ENCODE data around the gene MRPL17. TPM values are rescaled to one million over a fixed set of nuclear protein-coding genes. Genes with fewer than 3 reads are reported as not detected.

Gene MRPL17
- total and polyA plus RNA-seq, 9 of the 15 experiments (the other 6 are each of a cell fraction or from before 2014, with no cell fraction given), result 33.9 to 81.6 (median 43.9) TPM

DNA sequence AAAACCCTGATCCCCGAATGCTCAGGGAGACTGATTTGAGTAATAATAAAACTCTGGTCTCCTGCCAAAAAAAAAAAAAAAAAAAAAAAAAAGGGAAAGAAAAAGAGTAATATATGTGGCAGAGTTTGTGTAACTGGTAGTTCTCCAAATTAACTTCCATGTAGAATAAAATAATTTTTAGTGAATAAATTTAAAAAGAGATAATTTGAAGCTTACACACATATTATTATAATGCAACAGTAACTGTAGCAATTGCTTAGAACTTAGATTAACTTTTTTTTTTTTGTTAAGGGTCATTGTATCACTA, 11.0 kb upstream of the MRPL17 start:
- Histone ChIP-seq H3K79me2 (ENCODE audit: control insufficient read depth, insufficient read depth, low read length) (peaks cover 25% of the 10 kb centered on the region), H4K20me1 (replicated peaks; ENCODE audit: control insufficient read depth, insufficient read depth, low read length) (no peaks in the 10 kb centered on the region), H3K9ac (ENCODE audit: insufficient read depth in 1 of 2, low read depth in 2 of 2, low read length in 2 of 2) (no peak overlapping the region), H3K9me1 (ENCODE audit: control insufficient read depth, insufficient read depth, low read length) (no peaks in the 10 kb centered on the region), H2AFZ (ENCODE audit: low read depth, low read length) (no peak overlapping the region), H3K4me3 (no peak overlapping the region), H3K4me2 (ENCODE audit: insufficient read depth, low read length) (no peak overlapping the region), H3K27ac (ENCODE audit: extremely low read depth, low read depth, low read length) (no peak overlapping the region), H3K27me3 (ENCODE audit: control insufficient read depth in 2 of 2, insufficient read depth in 2 of 2, low read length in 2 of 2) (no peaks in the 10 kb centered on the region), H3K4me1 (replicated peaks in 1 of 2; ENCODE audit: control insufficient read depth in 2 of 2, insufficient read depth in 2 of 2, low read length in 2 of 2) (peaks cover 0 to 18% of the 10 kb centered on the region in 2 experiments; a peak in 3 of 5 replicates), H3K9me3 (replicated peaks; ENCODE audit: control insufficient read depth, insufficient read depth, low read depth, low read length) (peaks cover 5% of the 10 kb centered on the region), H3K36me3 (ENCODE audit: control insufficient read depth, insufficient read depth, low read length) (peaks cover 27% of the 10 kb centered on the region)
- no peak for DNase-seq (ENCODE audit: extremely low read depth in 1 of 4, low spot score in 3 of 4)
- intact Hi-C loops (cut with micrococcal nuclease), result no loop called here
- ChIA-PET CTCF (ENCODE audit: low intra/inter-chr PET ratio) (no interaction called here), POLR2A (interaction anchor here (1.0 to 1.7 kb wide), 3 partner anchors 8 to 11 kb away, joined by 3 to 5 read pairs (median 5); partner anchors contain the start of gene MRPL17)
- no TSS peak for BruUV-seq (replicated peaks)
- ATAC-seq, result no peak
- 0% methylated on average over 1 of the region's 1 CpG for WGBS (ENCODE audit: insufficient coverage, low coverage, missing lambda C conversion rate)
- in situ Hi-C loops (cut with MboI), result no loop called here
- FAIRE-seq, result no peak
- TF ChIP-seq, protein P1, sequence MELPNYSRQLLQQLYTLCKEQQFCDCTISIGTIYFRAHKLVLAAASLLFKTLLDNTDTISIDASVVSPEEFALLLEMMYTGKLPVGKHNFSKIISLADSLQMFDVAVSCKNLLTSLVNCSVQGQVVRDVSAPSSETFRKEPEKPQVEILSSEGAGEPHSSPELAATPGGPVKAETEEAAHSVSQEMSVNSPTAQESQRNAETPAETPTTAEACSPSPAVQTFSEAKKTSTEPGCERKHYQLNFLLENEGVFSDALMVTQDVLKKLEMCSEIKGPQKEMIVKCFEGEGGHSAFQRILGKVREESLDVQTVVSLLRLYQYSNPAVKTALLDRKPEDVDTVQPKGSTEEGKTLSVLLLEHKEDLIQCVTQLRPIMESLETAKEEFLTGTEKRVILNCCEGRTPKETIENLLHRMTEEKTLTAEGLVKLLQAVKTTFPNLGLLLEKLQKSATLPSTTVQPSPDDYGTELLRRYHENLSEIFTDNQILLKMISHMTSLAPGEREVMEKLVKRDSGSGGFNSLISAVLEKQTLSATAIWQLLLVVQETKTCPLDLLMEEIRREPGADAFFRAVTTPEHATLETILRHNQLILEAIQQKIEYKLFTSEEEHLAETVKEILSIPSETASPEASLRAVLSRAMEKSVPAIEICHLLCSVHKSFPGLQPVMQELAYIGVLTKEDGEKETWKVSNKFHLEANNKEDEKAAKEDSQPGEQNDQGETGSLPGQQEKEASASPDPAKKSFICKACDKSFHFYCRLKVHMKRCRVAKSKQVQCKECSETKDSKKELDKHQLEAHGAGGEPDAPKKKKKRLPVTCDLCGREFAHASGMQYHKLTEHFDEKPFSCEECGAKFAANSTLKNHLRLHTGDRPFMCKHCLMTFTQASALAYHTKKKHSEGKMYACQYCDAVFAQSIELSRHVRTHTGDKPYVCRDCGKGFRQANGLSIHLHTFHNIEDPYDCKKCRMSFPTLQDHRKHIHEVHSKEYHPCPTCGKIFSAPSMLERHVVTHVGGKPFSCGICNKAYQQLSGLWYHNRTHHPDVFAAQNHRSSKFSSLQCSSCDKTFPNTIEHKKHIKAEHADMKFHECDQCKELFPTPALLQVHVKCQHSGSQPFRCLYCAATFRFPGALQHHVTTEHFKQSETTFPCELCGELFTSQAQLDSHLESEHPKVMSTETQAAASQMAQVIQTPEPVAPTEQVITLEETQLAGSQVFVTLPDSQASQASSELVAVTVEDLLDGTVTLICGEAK (IDR thresholded peaks at IDR 0.05), result peak; percentile 51
- TF ChIP-seq, protein P1 (CRISPR knock-in tag; IDR thresholded peaks at IDR 0.05), result no peak
- TF ChIP-seq ETV1 (tag; conservative IDR thresholded peaks at IDR 0.05; ENCODE audit: low read depth) (no peak), NRF1 (conservative IDR thresholded peaks at IDR 0.05 in 1 of 2, IDR thresholded peaks at IDR 0.05 in 1 of 2) (peak; percentile 5 to 29; a peak in 1 of 4 replicates), GATAD2A (IDR thresholded peaks at IDR 0.05) (no peak), NFIC (IDR thresholded peaks at IDR 0.05) (peak; percentile 70), SMAD4 (CRISPR knock-in tag; conservative IDR thresholded peaks at IDR 0.05) (no peak), POLR2H (tag; IDR thresholded peaks at IDR 0.05; ENCODE audit: low read depth) (0 out of 2 replicates have a peak, but pooled peaks have one; percentile 5), ZNF384 (IDR thresholded peaks at IDR 0.05; ENCODE audit: low read depth, low read length) (peak; percentile 75), RBFOX2 (IDR thresholded peaks at IDR 0.05; ENCODE audit: low read depth, low read length) (0 out of 2 replicates have a peak, but pooled peaks have one; percentile 15), EGR1 (conservative IDR thresholded peaks at IDR 0.05) (no peak), NCOA4 (IDR thresholded peaks at IDR 0.05; ENCODE audit: partially characterized antibody) (no peak), STAG1 (CRISPR knock-in tag; IDR thresholded peaks at IDR 0.05; ENCODE audit: borderline replicate concordance) (no peak), FOSL1 (tag; conservative IDR thresholded peaks at IDR 0.05) (peak; percentile 39; the same call in 1 of the 2 replicates)

Data from K562 (cell line).